ENCODE measurements around the gene KCNG2.

Gene KCNG2

GRCh38 chr18:79926715-79927606, 129.2 kb downstream of the KCNG2 start:
- no peak for DNase-seq

- DNase-seq = no peak
Measured at GRCh38 chr18:79927607-79928562, 130.1 kb downstream of the KCNG2 start.

- no peak for DNase-seq
Measured at GRCh38 chr18:79928563-79928960, 130.8 kb downstream of the KCNG2 start.

GRCh38 chr18:79930020-79930642, 132.4 kb downstream of the KCNG2 start:
- no peak for DNase-seq

- no peak for DNase-seq
Measured at GRCh38 chr18:79931475-79931874, 133.7 kb downstream of the KCNG2 start.

GRCh38 chr18:79932907-79933306, 135.2 kb downstream of the KCNG2 start:
- no peak for DNase-seq

GRCh38 chr18:79933765-79934164, 136.0 kb downstream of the KCNG2 start:
- DNase-seq = no peak

- DNase-seq = no peak
Measured at GRCh38 chr18:79934311-79935097, 136.8 kb downstream of the KCNG2 start.

- no peak for DNase-seq
Measured at GRCh38 chr18:79935098-79935480, 137.4 kb downstream of the KCNG2 start.

GRCh38 chr18:79935499-79935898, 137.8 kb downstream of the KCNG2 start:
- DNase-seq = no peak

- no peak for DNase-seq
Measured at GRCh38 chr18:79935925-79936324, 138.2 kb downstream of the KCNG2 start.

- DNase-seq = no peak
Measured at GRCh38 chr18:79936641-79937040, 138.9 kb downstream of the KCNG2 start.

- no peak for DNase-seq
Measured at GRCh38 chr18:79937103-79937860, 139.5 kb downstream of the KCNG2 start.

GRCh38 chr18:79938196-79938595, 140.5 kb downstream of the KCNG2 start:
- DNase-seq = no peak

GRCh38 chr18:79939096-79939495, 141.4 kb downstream of the KCNG2 start:
- DNase-seq = no peak

GRCh38 chr18:79940126-79940813, 142.5 kb downstream of the KCNG2 start:
- DNase-seq = no peak

GRCh38 chr18:79940814-79941472, 143.2 kb downstream of the KCNG2 start:
- DNase-seq = no peak

GRCh38 chr18:79941473-79942119, 143.9 kb downstream of the KCNG2 start:
- peak in 6 of 14 donors; percentile 28 to 76 (median 48) for DNase-seq

GRCh38 chr18:79942211-79942610, 144.5 kb downstream of the KCNG2 start:
- no peak for DNase-seq
